ENCODE data around the gene MYO18B. TPM values are rescaled to one million over a fixed set of nuclear protein-coding genes. Genes with fewer than 3 reads are reported as not detected.

The MYO18B gene
- total RNA-seq, 1 experiment from 2014 or later, result not detected

DNA sequence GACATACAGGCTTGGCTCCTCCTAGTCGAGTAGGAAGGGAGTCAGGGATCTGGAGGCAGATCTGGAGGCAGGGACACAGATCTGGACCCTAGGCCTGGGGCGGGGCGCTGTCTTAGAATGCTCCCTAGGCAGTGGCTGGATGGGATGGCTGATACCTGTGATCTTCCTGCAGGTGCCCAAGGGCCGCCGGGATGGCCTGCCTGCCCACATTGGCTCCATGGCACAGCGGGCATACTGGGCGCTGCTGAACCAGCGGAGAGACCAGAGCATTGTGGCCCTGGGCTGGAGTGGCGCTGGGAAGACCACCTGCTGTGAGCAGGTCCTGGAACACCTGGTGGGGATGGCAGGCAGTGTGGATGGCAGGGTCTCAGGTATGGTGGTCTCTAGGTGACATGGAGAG is 35.4 kb downstream of the MYO18B start:
- Histone ChIP-seq H3K4me1 (ENCODE audit: insufficient read depth, low read length) (no peaks in the 10 kb centered on the region), H3K27ac (ENCODE audit: low read length) (no peak overlapping the region), H3K9me2 (replicated peaks; ENCODE audit: low read length) (no peaks in the 10 kb centered on the region), H3K9me3 (ENCODE audit: low read length) (no peaks in the 10 kb centered on the region), H3K9ac (ENCODE audit: low read length) (no peak overlapping the region), H3K79me2 (ENCODE audit: low read length) (no peaks in the 10 kb centered on the region), H3K4me3 (ENCODE audit: low read length) (no peak overlapping the region), H3K4me2 (ENCODE audit: low read length) (no peak overlapping the region), H2AFZ (ENCODE audit: low read length) (no peak overlapping the region), H3F3A (ENCODE audit: low read length, unreplicated experiment) (no peaks in the 10 kb centered on the region), H4K20me1 (ENCODE audit: low read length) (no peaks in the 10 kb centered on the region), H3K36me3 (ENCODE audit: low read depth, low read length) (no peaks in the 10 kb centered on the region), H3K27me3 (ENCODE audit: low read length) (no peaks in the 10 kb centered on the region)
- POLR2A ChIA-PET (ENCODE audit: unreplicated experiment), result no interaction called here
- CTCF ChIA-PET, result no interaction called here
- TF ChIP-seq EZH2phosphoT487 (IDR thresholded peaks at IDR 0.05; ENCODE audit: borderline replicate concordance, low read length), result no peak
- TF ChIP-seq, protein P1, sequence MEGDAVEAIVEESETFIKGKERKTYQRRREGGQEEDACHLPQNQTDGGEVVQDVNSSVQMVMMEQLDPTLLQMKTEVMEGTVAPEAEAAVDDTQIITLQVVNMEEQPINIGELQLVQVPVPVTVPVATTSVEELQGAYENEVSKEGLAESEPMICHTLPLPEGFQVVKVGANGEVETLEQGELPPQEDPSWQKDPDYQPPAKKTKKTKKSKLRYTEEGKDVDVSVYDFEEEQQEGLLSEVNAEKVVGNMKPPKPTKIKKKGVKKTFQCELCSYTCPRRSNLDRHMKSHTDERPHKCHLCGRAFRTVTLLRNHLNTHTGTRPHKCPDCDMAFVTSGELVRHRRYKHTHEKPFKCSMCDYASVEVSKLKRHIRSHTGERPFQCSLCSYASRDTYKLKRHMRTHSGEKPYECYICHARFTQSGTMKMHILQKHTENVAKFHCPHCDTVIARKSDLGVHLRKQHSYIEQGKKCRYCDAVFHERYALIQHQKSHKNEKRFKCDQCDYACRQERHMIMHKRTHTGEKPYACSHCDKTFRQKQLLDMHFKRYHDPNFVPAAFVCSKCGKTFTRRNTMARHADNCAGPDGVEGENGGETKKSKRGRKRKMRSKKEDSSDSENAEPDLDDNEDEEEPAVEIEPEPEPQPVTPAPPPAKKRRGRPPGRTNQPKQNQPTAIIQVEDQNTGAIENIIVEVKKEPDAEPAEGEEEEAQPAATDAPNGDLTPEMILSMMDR (conservative IDR thresholded peaks at IDR 0.05; ENCODE audit: low read depth, low read length), result no peak
- TF ChIP-seq EZH2 (IDR thresholded peaks at IDR 0.05; ENCODE audit: low read length, unreplicated experiment), result no peak
- no peak for DNase-seq
- ATAC-seq, result no peak
- BruUV-seq (replicated peaks), result no TSS peak
- intact Hi-C loops (cut with micrococcal nuclease), result loop anchor here (5.0 to 10.0 kb wide), 2 partner anchors 315 to 543 kb away; no protein-coding TSS in a partner anchor

DNA sequence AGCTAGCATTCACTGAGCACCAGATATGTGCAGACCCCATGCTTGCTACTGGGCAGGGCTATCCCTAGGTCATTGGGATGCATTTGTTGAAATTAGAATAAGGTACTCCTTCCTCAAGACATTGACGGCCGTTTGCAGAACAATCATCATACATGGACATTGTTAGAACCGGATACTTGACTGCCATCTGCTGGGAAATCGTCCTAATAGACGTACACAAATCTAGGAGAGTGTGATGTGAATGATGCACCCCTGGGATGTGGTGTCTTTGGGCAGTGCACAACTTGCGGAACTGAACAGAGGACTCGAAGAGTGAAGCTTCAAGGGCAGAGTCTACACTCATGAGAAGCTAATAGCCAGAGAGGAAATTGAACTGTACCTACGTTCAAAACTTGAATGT is 35.9 kb downstream of the MYO18B start:
- CTCF ChIA-PET, result no interaction called here
- Histone ChIP-seq H3K27me3 (ENCODE audit: low read length) (no peaks in the 10 kb centered on the region), H4K20me1 (ENCODE audit: low read length) (no peaks in the 10 kb centered on the region), H3K9me3 (ENCODE audit: low read length) (no peaks in the 10 kb centered on the region), H3K27ac (ENCODE audit: low read length) (no peak overlapping the region), H3K9ac (ENCODE audit: low read length) (no peak overlapping the region), H3F3A (ENCODE audit: low read length, unreplicated experiment) (no peaks in the 10 kb centered on the region), H3K79me2 (ENCODE audit: low read length) (no peaks in the 10 kb centered on the region), H2AFZ (ENCODE audit: low read length) (no peak overlapping the region), H3K4me2 (ENCODE audit: low read length) (no peak overlapping the region), H3K36me3 (ENCODE audit: low read depth, low read length) (no peaks in the 10 kb centered on the region), H3K4me3 (ENCODE audit: low read length) (no peak overlapping the region), H3K4me1 (ENCODE audit: insufficient read depth, low read length) (no peaks in the 10 kb centered on the region), H3K9me2 (replicated peaks; ENCODE audit: low read length) (no peaks in the 10 kb centered on the region)
- peak; percentile 54 for DNase-seq
- no peak for TF ChIP-seq EZH2 (IDR thresholded peaks at IDR 0.05; ENCODE audit: low read length, unreplicated experiment)
- TF ChIP-seq EZH2phosphoT487 (IDR thresholded peaks at IDR 0.05; ENCODE audit: borderline replicate concordance, low read length), result no peak
- TF ChIP-seq, protein P1 (conservative IDR thresholded peaks at IDR 0.05; ENCODE audit: low read depth, low read length), result peak; percentile 41; the same call in 1 of the 2 replicates
- peak; percentile 64 for ATAC-seq
- POLR2A ChIA-PET (ENCODE audit: unreplicated experiment), result no interaction called here
- no TSS peak for BruUV-seq (replicated peaks)
- intact Hi-C loops (cut with micrococcal nuclease), result loop anchor here (5.0 to 10.0 kb wide), 2 partner anchors 316 to 543 kb away; no protein-coding TSS in a partner anchor

DNA sequence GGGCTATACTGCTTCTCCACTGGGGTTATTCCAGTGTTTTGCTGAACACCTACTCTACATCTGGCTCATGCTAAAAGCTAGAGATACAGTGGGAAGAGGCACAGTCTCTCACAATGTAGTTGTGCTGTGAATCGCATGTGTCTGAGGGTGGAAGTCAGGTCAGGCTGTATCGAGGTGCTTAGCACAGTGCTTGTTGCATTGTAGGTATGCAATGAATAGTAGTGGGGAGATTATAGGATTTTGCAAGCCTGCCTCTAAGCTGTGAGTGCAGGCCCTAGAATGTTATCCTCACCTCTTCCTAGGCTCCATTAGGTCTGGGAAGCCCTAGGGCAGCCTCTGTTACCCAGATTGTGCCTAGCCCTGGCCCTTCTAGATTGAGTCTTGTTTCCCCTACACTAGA is 37.4 kb downstream of the MYO18B start:
- H3K27ac ChIP-seq (ENCODE audit: low read length), result no peak overlapping the region
- no peaks in the 10 kb centered on the region for H3K9me2 ChIP-seq (replicated peaks; ENCODE audit: low read length)
- ChIA-PET POLR2A (ENCODE audit: unreplicated experiment) (no interaction called here), CTCF (no interaction called here)
- no peaks in the 10 kb centered on the region for H3K79me2 ChIP-seq (ENCODE audit: low read length)
- H3K9ac ChIP-seq (ENCODE audit: low read length), result no peak overlapping the region
- DNase-seq (no peak), ATAC-seq (no peak)
- no peaks in the 10 kb centered on the region for H4K20me1 ChIP-seq (ENCODE audit: low read length)
- H3F3A ChIP-seq (ENCODE audit: low read length, unreplicated experiment), result no peaks in the 10 kb centered on the region
- no peaks in the 10 kb centered on the region for H3K27me3 ChIP-seq (ENCODE audit: low read length)
- no peak overlapping the region for H3K4me3 ChIP-seq (ENCODE audit: low read length)
- no peak overlapping the region for H3K4me2 ChIP-seq (ENCODE audit: low read length)
- H2AFZ ChIP-seq (ENCODE audit: low read length), result no peak overlapping the region
- no TSS peak for BruUV-seq (replicated peaks)
- intact Hi-C loops (cut with micrococcal nuclease), result loop anchor here (5.0 to 10.0 kb wide), 2 partner anchors 317 to 545 kb away; no protein-coding TSS in a partner anchor
- TF ChIP-seq, protein P1 (conservative IDR thresholded peaks at IDR 0.05; ENCODE audit: low read depth, low read length), result no peak
- TF ChIP-seq EZH2 (IDR thresholded peaks at IDR 0.05; ENCODE audit: low read length, unreplicated experiment) (no peak), EZH2phosphoT487 (IDR thresholded peaks at IDR 0.05; ENCODE audit: borderline replicate concordance, low read length) (no peak)
- H3K36me3 ChIP-seq (ENCODE audit: low read depth, low read length), result no peaks in the 10 kb centered on the region
- H3K9me3 ChIP-seq (ENCODE audit: low read length), result no peaks in the 10 kb centered on the region
- no peaks in the 10 kb centered on the region for H3K4me1 ChIP-seq (ENCODE audit: insufficient read depth, low read length)

Measured in PC-3 (cell line).